Measurements from ENCODE around the gene ZNF322. TPM values are rescaled to one million over a fixed set of nuclear protein-coding genes. Genes with fewer than 3 reads are reported as not detected.

ZNF322 gene
- total and polyA plus RNA-seq, 2 of the 8 experiments (the other 6 are each of a cell fraction or from before 2014, with no cell fraction given): 5.3 to 35.0 TPM

DNA sequence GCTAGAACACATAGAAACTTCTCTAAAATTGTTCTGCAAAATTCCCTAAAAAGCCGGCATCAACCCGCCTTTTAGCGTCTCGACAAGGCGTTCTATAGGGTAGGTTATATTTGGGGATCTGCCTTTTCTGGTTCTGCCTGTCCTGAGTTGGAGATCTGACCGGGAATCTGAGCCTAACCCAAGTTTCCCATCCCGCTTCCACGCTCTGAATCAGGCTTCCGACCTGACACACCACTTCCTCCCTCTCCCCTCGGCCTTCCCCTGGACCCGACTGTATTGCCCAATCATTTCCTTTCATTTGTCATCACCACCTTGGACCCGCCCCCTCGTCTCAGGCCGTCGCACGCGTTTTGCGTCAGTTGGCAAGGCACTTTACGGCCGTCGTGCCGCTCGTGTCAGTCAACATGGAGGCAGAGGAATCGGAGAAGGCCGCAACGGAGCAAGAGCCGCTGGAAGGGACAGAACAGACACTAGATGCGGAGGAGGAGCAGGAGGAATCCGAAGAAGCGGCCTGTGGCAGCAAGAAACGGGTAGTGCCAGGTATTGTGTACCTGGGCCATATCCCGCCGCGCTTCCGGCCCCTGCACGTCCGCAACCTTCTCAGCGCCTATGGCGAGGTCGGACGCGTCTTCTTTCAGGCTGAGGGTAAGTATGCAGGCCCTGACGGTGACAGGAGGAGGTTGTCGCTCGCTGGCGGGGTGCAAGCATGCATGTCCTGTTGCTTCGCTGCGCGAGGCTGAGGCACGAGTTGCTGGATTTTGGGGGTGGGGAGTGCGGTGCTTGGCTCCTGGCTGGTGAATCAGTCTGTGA, 62.8 kb downstream of the ZNF322 start, which contains the start of gene ABT1 (continued):
- TF ChIP-seq CTBP2 (IDR thresholded peaks at IDR 0.05; ENCODE audit: borderline replicate concordance, insufficient read depth, insufficient read length, low read length) (no peak), MAFK (IDR thresholded peaks at IDR 0.05; ENCODE audit: low read depth, low read length) (peak; percentile 15; the same call in 1 of the 2 replicates), SRF (IDR thresholded peaks at IDR 0.05; ENCODE audit: low read depth, low read length) (peak; percentile 70), KDM1A (IDR thresholded peaks at IDR 0.05; ENCODE audit: borderline replicate concordance, low read length) (no peak), NANOG (IDR thresholded peaks at IDR 0.05; ENCODE audit: insufficient read depth, low read depth, low read length, poor library complexity, severe bottlenecking) (no peak), BACH1 (IDR thresholded peaks at IDR 0.05; ENCODE audit: low read length) (peak; percentile 6; the same call in 1 of the 2 replicates), TEAD4 (IDR thresholded peaks at IDR 0.05; ENCODE audit: low read depth, low read length) (no peak), TCF12 (IDR thresholded peaks at IDR 0.05; ENCODE audit: low read depth, low read length) (no peak), EP300 (IDR thresholded peaks at IDR 0.05; ENCODE audit: borderline replicate concordance in 1 of 2, low read depth in 2 of 2, low read length in 2 of 2) (no peak), CHD2 (IDR thresholded peaks at IDR 0.05; ENCODE audit: low read length) (no peak), EZH2 (IDR thresholded peaks at IDR 0.05; ENCODE audit: low read depth, low read length, severe bottlenecking) (no peak), ASH2L (IDR thresholded peaks at IDR 0.05; ENCODE audit: low read length) (peak; percentile 58), HDAC2 (IDR thresholded peaks at IDR 0.05; ENCODE audit: borderline replicate concordance in 1 of 2, low read depth in 2 of 2, low read length in 2 of 2) (0 out of 4 replicates have a peak, but pooled peaks of 1 of the 2 experiments have one; percentile 56), CBX8 (IDR thresholded peaks at IDR 0.05; ENCODE audit: borderline replicate concordance, low read depth, low read length) (no peak)
- TF ChIP-seq, protein P1, sequence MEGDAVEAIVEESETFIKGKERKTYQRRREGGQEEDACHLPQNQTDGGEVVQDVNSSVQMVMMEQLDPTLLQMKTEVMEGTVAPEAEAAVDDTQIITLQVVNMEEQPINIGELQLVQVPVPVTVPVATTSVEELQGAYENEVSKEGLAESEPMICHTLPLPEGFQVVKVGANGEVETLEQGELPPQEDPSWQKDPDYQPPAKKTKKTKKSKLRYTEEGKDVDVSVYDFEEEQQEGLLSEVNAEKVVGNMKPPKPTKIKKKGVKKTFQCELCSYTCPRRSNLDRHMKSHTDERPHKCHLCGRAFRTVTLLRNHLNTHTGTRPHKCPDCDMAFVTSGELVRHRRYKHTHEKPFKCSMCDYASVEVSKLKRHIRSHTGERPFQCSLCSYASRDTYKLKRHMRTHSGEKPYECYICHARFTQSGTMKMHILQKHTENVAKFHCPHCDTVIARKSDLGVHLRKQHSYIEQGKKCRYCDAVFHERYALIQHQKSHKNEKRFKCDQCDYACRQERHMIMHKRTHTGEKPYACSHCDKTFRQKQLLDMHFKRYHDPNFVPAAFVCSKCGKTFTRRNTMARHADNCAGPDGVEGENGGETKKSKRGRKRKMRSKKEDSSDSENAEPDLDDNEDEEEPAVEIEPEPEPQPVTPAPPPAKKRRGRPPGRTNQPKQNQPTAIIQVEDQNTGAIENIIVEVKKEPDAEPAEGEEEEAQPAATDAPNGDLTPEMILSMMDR (IDR thresholded peaks at IDR 0.05; ENCODE audit: control extremely low read depth in 1 of 3, insufficient read depth in 1 of 3, low read depth in 1 of 3, low read length in 3 of 3): no peak

All from H1 (cell line).